Muscle layer of colon (tissue), 2 donors: Measurements from ENCODE around the gene SNX27.

Experiments used
- H3K27ac ChIP-seq: one replicate; pipeline ENCODE4 v1.7.0; 2013; ENCODE audit warnings: low read depth, mild to moderate bottlenecking, low read length, moderate library complexity
- H3K27me3 ChIP-seq, 2 donors: one replicate each; pipeline ENCODE4 v1.7.0; 2013; ENCODE audit warnings: low read length in 2 of 2, mild to moderate bottlenecking in 2 of 2; ENCODE audit not compliant: insufficient read depth in 2 of 2, control insufficient read depth in 1 of 2
- H3K36me3 ChIP-seq: one replicate; pipeline ENCODE4 v1.7.0; 2013; ENCODE audit warnings: mild to moderate bottlenecking, low read length; ENCODE audit not compliant: insufficient read depth
- H3K4me1 ChIP-seq: one replicate; pipeline ENCODE4 v1.7.0; 2013; ENCODE audit warnings: mild to moderate bottlenecking, low read length; ENCODE audit not compliant: insufficient read depth
- H3K4me3 ChIP-seq, 2 donors: one replicate each; pipeline ENCODE4 v1.7.0; 2013; ENCODE audit warnings: low read length in 2 of 2, low read depth in 1 of 2, mild to moderate bottlenecking in 1 of 2, moderate library complexity in 1 of 2
- H3K9ac ChIP-seq: one replicate; pipeline ENCODE4 v1.7.0; 2013; ENCODE audit warnings: low read length
- H3K9me3 ChIP-seq: one replicate; pipeline ENCODE4 v1.7.0; 2013; ENCODE audit warnings: mild to moderate bottlenecking, low read length
- donor health status: abdominal sarcoma.
- donor health status: Adenocarcinoma of cecum.

The SNX27 gene

GRCh38 chr1:151689494-151689893 lies 77.6 kb downstream of the SNX27 start:
- Histone ChIP-seq H3K4me1 (no peaks in the 10 kb centered on the region), H3K9ac (no peak overlapping the region), H3K27me3 (no peaks in the 10 kb centered on the region), H3K4me3 (no peak overlapping the region), H3K36me3 (peaks cover 37% of the 10 kb centered on the region), H3K27ac (no peak overlapping the region), H3K9me3 (no peaks in the 10 kb centered on the region)

DNA sequence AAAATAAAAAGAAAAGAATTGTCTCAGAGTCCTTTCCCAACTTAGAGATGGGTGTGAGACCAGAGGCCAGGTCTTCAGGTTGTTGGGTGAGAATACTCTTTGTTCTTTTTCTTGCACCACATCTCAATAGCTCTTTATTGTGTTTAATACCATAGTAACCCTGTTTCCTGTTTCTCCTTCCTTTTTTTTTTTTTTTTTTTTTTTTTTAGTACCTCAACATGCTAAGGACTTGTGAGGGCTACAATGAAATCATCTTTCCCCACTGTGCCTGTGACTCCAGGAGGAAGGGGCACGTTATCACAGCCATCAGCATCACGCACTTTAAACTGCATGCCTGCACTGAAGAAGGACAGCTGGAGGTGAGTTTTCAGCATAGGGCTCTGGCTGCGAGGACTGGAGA lies 80.4 kb downstream of the SNX27 start:
- Histone ChIP-seq H3K36me3 (peaks cover 28% of the 10 kb centered on the region), H3K27me3 (no peaks in the 10 kb centered on the region), H3K9ac (no peak overlapping the region), H3K27ac (no peak overlapping the region), H3K9me3 (no peaks in the 10 kb centered on the region), H3K4me3 (no peak overlapping the region), H3K4me1 (no peaks in the 10 kb centered on the region)

DNA sequence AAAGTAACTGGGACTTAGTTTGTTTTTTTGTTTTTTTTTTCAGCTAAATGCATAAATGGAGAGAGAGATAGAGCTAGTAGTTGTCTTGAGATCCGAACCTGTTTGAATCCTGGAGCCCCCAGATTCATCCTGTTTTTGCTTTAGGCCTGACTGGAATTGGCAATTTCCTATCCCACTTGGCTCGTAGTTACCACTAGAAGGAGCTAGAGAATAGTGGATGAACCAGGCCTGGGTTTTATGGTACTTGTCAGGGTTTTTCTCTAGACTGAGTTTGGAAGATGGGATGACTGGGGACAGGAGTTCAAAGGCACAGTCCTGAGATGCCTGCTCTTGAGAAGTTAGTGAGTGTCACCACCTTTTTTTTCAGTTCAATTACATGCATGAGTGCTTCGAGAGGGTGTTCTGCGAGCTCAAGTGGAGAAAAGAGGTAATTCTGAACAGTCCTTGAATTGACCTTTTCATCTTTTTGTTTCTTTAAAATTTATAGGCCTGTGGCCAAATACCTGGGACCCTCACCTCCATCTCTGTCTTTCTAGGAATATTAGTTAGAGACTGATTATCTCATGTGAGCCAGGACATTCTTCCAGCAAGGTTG lies 81.3 kb downstream of the SNX27 start:
- Histone ChIP-seq H3K27ac (no peak overlapping the region), H3K27me3 (no peaks in the 10 kb centered on the region), H3K9ac (no peak overlapping the region), H3K36me3 (peaks cover 37% of the 10 kb centered on the region), H3K4me3 (no peak overlapping the region), H3K4me1 (no peaks in the 10 kb centered on the region), H3K9me3 (no peaks in the 10 kb centered on the region)

- H3K27ac ChIP-seq: no peak overlapping the region
- peaks cover 0 to 3% of the 10 kb centered on the region in 2 donors for H3K27me3 ChIP-seq
- no peaks in the 10 kb centered on the region for H3K4me1 ChIP-seq
- peaks cover 44% of the 10 kb centered on the region for H3K36me3 ChIP-seq
- no peak overlapping the region for H3K4me3 ChIP-seq
- H3K9me3 ChIP-seq: no peaks in the 10 kb centered on the region
- H3K9ac ChIP-seq: no peak overlapping the region
Observed at GRCh38 chr1:151701515-151701914, 89.7 kb downstream of the SNX27 start.

- Histone ChIP-seq H3K4me1 (no peaks in the 10 kb centered on the region), H3K27ac (no peak overlapping the region), H3K4me3 (no peak overlapping the region), H3K9ac (no peak overlapping the region), H3K9me3 (no peaks in the 10 kb centered on the region), H3K27me3 (peaks cover 0 to 3% of the 10 kb centered on the region in 2 donors), H3K36me3 (peaks cover 32% of the 10 kb centered on the region)
Observed at GRCh38 chr1:151702936-151703335, 91.1 kb downstream of the SNX27 start.

GRCh38 chr1:151703813-151704212 lies 92.0 kb downstream of the SNX27 start:
- no peak overlapping the region for H3K9ac ChIP-seq
- H3K27ac ChIP-seq: no peak overlapping the region

GRCh38 chr1:151704246-151704645 lies 92.4 kb downstream of the SNX27 start:
- H3K27me3 ChIP-seq: peaks cover 0 to 3% of the 10 kb centered on the region in 2 donors
- H3K9ac ChIP-seq: no peak overlapping the region
- no peaks in the 10 kb centered on the region for H3K4me1 ChIP-seq
- H3K9me3 ChIP-seq: no peaks in the 10 kb centered on the region
- no peak overlapping the region for H3K27ac ChIP-seq
- H3K36me3 ChIP-seq: peaks cover 22% of the 10 kb centered on the region
- H3K4me3 ChIP-seq: no peak overlapping the region

More at GRCh38 chr1:151703813-151704212, 92.0 kb downstream of the SNX27 start:
- H3K4me3 ChIP-seq: no peak overlapping the region
- H3K36me3 ChIP-seq: peaks cover 26% of the 10 kb centered on the region
- peaks cover 0 to 3% of the 10 kb centered on the region in 2 donors for H3K27me3 ChIP-seq
- H3K4me1 ChIP-seq: no peaks in the 10 kb centered on the region
- no peaks in the 10 kb centered on the region for H3K9me3 ChIP-seq

GRCh38 chr1:151705146-151705545 lies 93.3 kb downstream of the SNX27 start:
- Histone ChIP-seq H3K27ac (no peak overlapping the region), H3K36me3 (peaks cover 13% of the 10 kb centered on the region), H3K4me3 (no peak overlapping the region), H3K27me3 (peaks cover 0 to 3% of the 10 kb centered on the region in 2 donors), H3K9ac (no peak overlapping the region), H3K9me3 (no peaks in the 10 kb centered on the region), H3K4me1 (no peaks in the 10 kb centered on the region)

DNA sequence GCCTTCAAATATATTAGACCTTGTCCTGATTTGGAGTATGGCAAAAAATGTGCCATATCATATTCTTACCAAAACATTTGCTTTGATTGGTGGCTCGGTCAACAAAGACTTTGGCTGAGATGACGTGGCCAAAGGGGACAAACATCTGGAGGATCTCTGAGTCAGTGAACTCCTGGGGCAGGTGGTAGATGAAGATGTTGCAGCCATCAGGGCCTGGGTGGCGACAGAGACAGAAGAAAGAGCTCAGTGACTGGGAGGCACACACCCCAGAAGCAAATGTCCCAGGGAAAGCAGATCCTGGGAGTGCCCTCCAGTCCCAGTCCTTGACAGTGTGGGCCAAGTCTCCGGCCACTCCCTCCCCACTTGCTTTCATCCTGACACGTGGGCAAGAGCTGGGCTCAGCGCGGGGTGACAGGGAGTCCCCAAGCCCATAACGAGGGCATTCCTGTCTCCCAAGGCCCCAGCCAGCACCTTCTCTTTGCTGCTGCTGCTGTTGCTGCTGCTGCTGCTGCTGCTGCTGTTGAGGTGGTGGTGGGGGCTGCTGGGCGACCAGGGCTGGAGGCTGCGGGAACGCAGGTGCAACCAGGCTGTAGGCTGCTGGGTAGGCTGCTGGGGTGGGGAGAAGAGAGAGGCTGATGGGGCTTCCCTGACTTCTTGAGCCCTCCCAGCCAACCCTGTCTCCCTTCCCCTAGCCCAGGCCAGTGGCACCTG lies 94.1 kb downstream of the SNX27 start:
- Histone ChIP-seq H3K9ac (no peak overlapping the region), H3K9me3 (no peaks in the 10 kb centered on the region), H3K4me1 (no peaks in the 10 kb centered on the region), H3K27me3 (peaks cover 0 to 3% of the 10 kb centered on the region in 2 donors), H3K36me3 (peaks cover 7% of the 10 kb centered on the region), H3K4me3 (no peak overlapping the region), H3K27ac (no peak overlapping the region)

GRCh38 chr1:151706464-151707415 lies 94.9 kb downstream of the SNX27 start:
- H3K27ac ChIP-seq: no peak overlapping the region
- H3K9me3 ChIP-seq: no peaks in the 10 kb centered on the region
- H3K36me3 ChIP-seq: no peaks in the 10 kb centered on the region
- no peak overlapping the region for H3K9ac ChIP-seq
- H3K4me1 ChIP-seq: no peaks in the 10 kb centered on the region
- H3K27me3 ChIP-seq: peaks cover 0 to 3% of the 10 kb centered on the region in 2 donors
- no peak overlapping the region for H3K4me3 ChIP-seq

GRCh38 chr1:151707541-151708065 lies 95.8 kb downstream of the SNX27 start:
- H3K4me1 ChIP-seq: no peaks in the 10 kb centered on the region
- no peak overlapping the region for H3K27ac ChIP-seq
- H3K4me3 ChIP-seq: no peak overlapping the region
- no peaks in the 10 kb centered on the region for H3K36me3 ChIP-seq
- H3K9ac ChIP-seq: no peak overlapping the region
- H3K9me3 ChIP-seq: no peaks in the 10 kb centered on the region
- peaks cover 0 to 3% of the 10 kb centered on the region in 2 donors for H3K27me3 ChIP-seq
